GM19438 (cell line): ENCODE measurements around the gene RNF38.
"Not testable (repeated sequence)": the region's sequence is repeated elsewhere in the genome, so short reads cannot be mapped to it uniquely, and the experiment has no call there.

Source experiments
- ATAC-seq: cut with Tn5 transposase; IDR thresholded peaks from one replicate; pipeline ENCODE4 v1.9.1; 2021; ENCODE audit warnings: low read depth; ENCODE audit not compliant: unreplicated experiment

The RNF38 gene

GRCh38 chr9:36298566-36298965 is 101.5 kb downstream of the RNF38 start:
- no peak for ATAC-seq

GRCh38 chr9:36297798-36298197 is 102.3 kb downstream of the RNF38 start:
- ATAC-seq, result no peak

- not testable (repeated sequence) for ATAC-seq
Measured at GRCh38 chr9:36294996-36295395, 105.1 kb downstream of the RNF38 start.

DNA sequence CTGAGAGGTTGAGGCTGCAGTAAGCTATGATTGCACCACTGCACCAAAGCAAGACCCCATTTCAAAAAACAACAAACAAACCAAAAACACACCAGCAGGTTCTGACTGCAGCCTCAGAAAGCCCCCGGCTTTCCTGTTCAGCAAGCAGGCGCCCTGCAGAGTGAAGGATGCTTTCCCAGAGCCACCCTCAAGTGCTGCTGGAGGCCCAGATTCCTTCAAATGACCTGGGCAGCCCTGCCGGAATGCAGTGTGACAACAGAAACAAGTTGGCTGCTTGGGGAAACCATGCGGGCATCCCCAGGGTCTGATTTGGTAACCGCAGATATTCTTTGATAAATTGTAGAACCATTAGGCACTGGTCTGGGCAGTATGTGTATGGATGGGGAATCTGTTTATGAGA is 106.2 kb downstream of the RNF38 start:
- ATAC-seq, result no peak

- no peak for ATAC-seq
Measured at GRCh38 chr9:36293171-36293570, 106.9 kb downstream of the RNF38 start.

GRCh38 chr9:36292641-36293040 is 107.4 kb downstream of the RNF38 start:
- no peak for ATAC-seq

- ATAC-seq, result no peak
Measured at GRCh38 chr9:36290996-36291395, 109.1 kb downstream of the RNF38 start.

GRCh38 chr9:36289836-36290435 is 110.1 kb downstream of the RNF38 start:
- ATAC-seq, result no peak

GRCh38 chr9:36288070-36288469 is 112.0 kb downstream of the RNF38 start:
- no peak for ATAC-seq
